Naive thymus-derived CD8-positive, alpha-beta T cell (primary cell): ENCODE results near the gene ARHGAP26. TPM values are rescaled to one million over a fixed set of nuclear protein-coding genes. Genes with fewer than 3 reads are reported as not detected.

Source experiments
- ATAC-seq, 2 donors: fragments of 150-1000 bp; cut with Tn5 transposase in 1 of 2; sonication (Bioruptor Pico), chemical (Tn5 transposase) in 1 of 2; 1 replicate in 1 of 2; 2 replicates in 1 of 2; pipeline ENCODE4 v1.10.0; 2021; ENCODE audit warnings: mild to moderate bottlenecking in 2 of 2, moderate library complexity in 2 of 2
- POLR2A ChIA-PET: fragments of 350-600 bp; sonication (Branson Sonifier 250); formaldehyde crosslinking; loops from one replicate; lab custom pipeline; 2021; ENCODE audit warnings: antibody characterized with exemption; lab: Charles Lee
- DNase-seq, 10 donors: peaks; one replicate each; pipeline versions ENCODE4 v3.0.0 to v3.0.0-alpha.2; 2020 to 2022
- H3K27ac Mint-ChIP-seq, 10 donors: one replicate each; pipeline ENCODE4 v1.8.0; 2020 to 2022; ENCODE audit warnings: mild to moderate bottlenecking in 10 of 10, mixed read lengths in 10 of 10, moderate library complexity in 4 of 10, inconsistent platforms in 1 of 10
- H3K27me3 Mint-ChIP-seq, 5 donors: one replicate each; pipeline ENCODE4 v1.8.0; 2021 to 2022; ENCODE audit warnings: mixed read lengths in 5 of 5
- H3K36me3 Mint-ChIP-seq, 3 donors: one replicate each; pipeline ENCODE4 v1.8.0; 2020 to 2022; ENCODE audit warnings: mixed read lengths in 3 of 3, mild to moderate bottlenecking in 2 of 3, inconsistent platforms in 1 of 3
- H3K4me1 Mint-ChIP-seq, 4 donors: one replicate each; pipeline ENCODE4 v1.8.0; 2021 to 2022; ENCODE audit warnings: mixed read lengths in 4 of 4
- H3K4me3 Mint-ChIP-seq, 10 donors: one replicate each; pipeline ENCODE4 v1.8.0; 2020 to 2022; ENCODE audit warnings: mild to moderate bottlenecking in 10 of 10, mixed read lengths in 10 of 10, moderate library complexity in 6 of 10, inconsistent platforms in 1 of 10
- H3K9me3 Mint-ChIP-seq, 9 donors: one replicate each; pipeline ENCODE4 v1.8.0; 2020 to 2022; ENCODE audit warnings: mixed read lengths in 9 of 9, mild to moderate bottlenecking in 3 of 9, inconsistent platforms in 1 of 9, moderate library complexity in 1 of 9
- polyA plus RNA-seq, 3 donors: library from polyadenylated mRNA; unstranded; fragments of 300-500 nt; fragmentation: Illumina TruSeq; gene quantifications; one replicate each; pipeline ENCODE4 v1.2.3, GENCODE V29; 2021
- total RNA-seq, 8 experiments: library from RNA in 2 of 8; stranded (reverse) in 2 of 8; gene quantifications; one replicate each; pipeline ENCODE4 v1.2.3 and lab custom pipeline; 2021 to 2026

Gene ARHGAP26
- total and polyA plus RNA-seq, 5 experiments from 2014 or later: 9.1 to 30.5 (median 15.7) TPM

GRCh38 chr5:143247134-143247815 is 477.1 kb downstream of the ARHGAP26 start:
- H3K4me3 Mint-ChIP-seq: no peak overlapping the region
- no peaks in the 10 kb centered on the region for H3K4me1 Mint-ChIP-seq
- no peaks in the 10 kb centered on the region for H3K27me3 Mint-ChIP-seq
- POLR2A ChIA-PET: no interaction called here
- H3K36me3 Mint-ChIP-seq: peaks cover 0 to 5% (median 2%) of the 10 kb centered on the region in 3 donors
- H3K27ac Mint-ChIP-seq: peak overlapping the region in 1 of 10 donors; percentile 35
- ATAC-seq (no peak), DNase-seq (no peak)
- H3K9me3 Mint-ChIP-seq: peaks cover 0 to 19% (median 5%) of the 10 kb centered on the region in 9 donors

GRCh38 chr5:143248391-143248790 is 478.2 kb downstream of the ARHGAP26 start:
- H3K27me3 Mint-ChIP-seq: no peaks in the 10 kb centered on the region
- DNase-seq (no peak), ATAC-seq (no peak)
- H3K4me1 Mint-ChIP-seq: peaks cover 0 to 2% (median 0%) of the 10 kb centered on the region in 4 donors
- no peak overlapping the region for H3K4me3 Mint-ChIP-seq
- H3K36me3 Mint-ChIP-seq: peaks cover 0 to 5% (median 2%) of the 10 kb centered on the region in 3 donors
- H3K9me3 Mint-ChIP-seq: peaks cover 0 to 19% (median 5%) of the 10 kb centered on the region in 9 donors
- POLR2A ChIA-PET: no interaction called here
- no peak overlapping the region for H3K27ac Mint-ChIP-seq

- POLR2A ChIA-PET: no interaction called here
- no peak for DNase-seq
- Mint-ChIP-seq H3K9me3 (peaks cover 0 to 19% (median 5%) of the 10 kb centered on the region in 9 donors), H3K36me3 (peaks cover 0 to 5% (median 2%) of the 10 kb centered on the region in 3 donors), H3K27ac (peak overlapping the region in 1 of 10 donors; percentile 4), H3K27me3 (no peaks in the 10 kb centered on the region), H3K4me1 (peaks cover 0 to 2% (median 0%) of the 10 kb centered on the region in 4 donors), H3K4me3 (no peak overlapping the region)
- no peak for ATAC-seq
These were observed 478.8 kb downstream of the ARHGAP26 start for GRCh38 chr5:143248822-143249579.

- DNase-seq: no peak
- Mint-ChIP-seq H3K27ac (no peak overlapping the region), H3K36me3 (peaks cover under 1 to 2% (median 1%) of the 10 kb centered on the region in 3 donors), H3K4me3 (no peak overlapping the region), H3K4me1 (peaks cover 0 to 2% (median 0%) of the 10 kb centered on the region in 4 donors), H3K27me3 (no peaks in the 10 kb centered on the region), H3K9me3 (peaks cover 0 to 11% (median 4%) of the 10 kb centered on the region in 9 donors)
- POLR2A ChIA-PET: interaction anchor here (0.7 kb wide), 1 partner anchor 17 kb away, joined by 3 read pairs; no protein-coding TSS in a partner anchor
- ATAC-seq: no peak
These were observed 479.7 kb downstream of the ARHGAP26 start for GRCh38 chr5:143249851-143250250.

GRCh38 chr5:143251190-143251589 is 481.0 kb downstream of the ARHGAP26 start:
- POLR2A ChIA-PET: no interaction called here

GRCh38 chr5:143251946-143252345 is 481.8 kb downstream of the ARHGAP26 start:
- Mint-ChIP-seq H3K4me3 (no peak overlapping the region), H3K27ac (peak overlapping the region in 1 of 10 donors; percentile 29), H3K4me1 (peaks cover 0 to 2% (median 0%) of the 10 kb centered on the region in 4 donors), H3K9me3 (peaks cover 0 to 2% (median 0%) of the 10 kb centered on the region in 9 donors), H3K36me3 (peaks cover 0 to 4% (median 0%) of the 10 kb centered on the region in 3 donors), H3K27me3 (no peaks in the 10 kb centered on the region)
- DNase-seq: no peak
- ATAC-seq: no peak
- POLR2A ChIA-PET: no interaction called here

More at GRCh38 chr5:143251190-143251589, 481.0 kb downstream of the ARHGAP26 start:
- Mint-ChIP-seq H3K4me3 (no peak overlapping the region), H3K27me3 (no peaks in the 10 kb centered on the region), H3K9me3 (peaks cover 0 to 3% (median 0%) of the 10 kb centered on the region in 9 donors), H3K36me3 (peaks cover 0 to 4% (median 1%) of the 10 kb centered on the region in 3 donors), H3K4me1 (peaks cover 0 to 2% (median 0%) of the 10 kb centered on the region in 4 donors), H3K27ac (no peak overlapping the region)
- DNase-seq: no peak
- no peak for ATAC-seq

- H3K27me3 Mint-ChIP-seq: no peaks in the 10 kb centered on the region
- H3K4me1 Mint-ChIP-seq: peaks cover 0 to 2% (median 0%) of the 10 kb centered on the region in 4 donors
- ATAC-seq: no peak
- no peaks in the 10 kb centered on the region for H3K9me3 Mint-ChIP-seq
- peaks cover 0 to 4% (median 0%) of the 10 kb centered on the region in 3 donors for H3K36me3 Mint-ChIP-seq
- DNase-seq: no peak
- H3K27ac Mint-ChIP-seq: no peak overlapping the region
- no peak overlapping the region for H3K4me3 Mint-ChIP-seq
- POLR2A ChIA-PET: interaction anchor here (0.6 kb wide), 1 partner anchor 42 kb away, joined by 3 read pairs; no protein-coding TSS in a partner anchor
These were observed 484.6 kb downstream of the ARHGAP26 start for GRCh38 chr5:143254819-143255218.

- Mint-ChIP-seq H3K27ac (peak overlapping the region in 1 of 10 donors; percentile 48), H3K27me3 (no peaks in the 10 kb centered on the region), H3K36me3 (peaks cover 0 to 4% (median 3%) of the 10 kb centered on the region in 3 donors), H3K4me3 (no peak overlapping the region), H3K4me1 (no peaks in the 10 kb centered on the region), H3K9me3 (no peaks in the 10 kb centered on the region)
- POLR2A ChIA-PET: interaction anchor here (0.6 kb wide), 1 partner anchor 18 kb away, joined by 3 read pairs; no protein-coding TSS in a partner anchor
- ATAC-seq (no peak), DNase-seq (no peak)
These were observed 488.5 kb downstream of the ARHGAP26 start for GRCh38 chr5:143258559-143259253.

- peaks cover 0 to 4% (median 3%) of the 10 kb centered on the region in 3 donors for H3K36me3 Mint-ChIP-seq
- H3K27me3 Mint-ChIP-seq: no peaks in the 10 kb centered on the region
- no peak overlapping the region for H3K4me3 Mint-ChIP-seq
- no peak overlapping the region for H3K27ac Mint-ChIP-seq
- no peaks in the 10 kb centered on the region for H3K9me3 Mint-ChIP-seq
- H3K4me1 Mint-ChIP-seq: no peaks in the 10 kb centered on the region
- POLR2A ChIA-PET: interaction anchor here (0.6 kb wide), 1 partner anchor 19 kb away, joined by 3 read pairs; no protein-coding TSS in a partner anchor
- ATAC-seq: no peak
- no peak for DNase-seq
These were observed 489.1 kb downstream of the ARHGAP26 start for GRCh38 chr5:143259254-143259605.

- no peak overlapping the region for H3K4me3 Mint-ChIP-seq
- no peak overlapping the region for H3K27ac Mint-ChIP-seq
- ATAC-seq (no peak), DNase-seq (no peak)
- H3K4me1 Mint-ChIP-seq: no peaks in the 10 kb centered on the region
- peaks cover 0 to 12% (median 4%) of the 10 kb centered on the region in 3 donors for H3K36me3 Mint-ChIP-seq
- peaks cover 0 to 15% (median 9%) of the 10 kb centered on the region in 9 donors for H3K9me3 Mint-ChIP-seq
- no peaks in the 10 kb centered on the region for H3K27me3 Mint-ChIP-seq
- POLR2A ChIA-PET: no interaction called here
These were observed 491.7 kb downstream of the ARHGAP26 start for GRCh38 chr5:143261748-143262392.

- ATAC-seq (no peak), DNase-seq (no peak)
- Mint-ChIP-seq H3K27ac (no peak overlapping the region), H3K9me3 (peaks cover 1 to 21% (median 14%) of the 10 kb centered on the region in 9 donors), H3K4me3 (no peak overlapping the region), H3K36me3 (peaks cover under 1 to 15% (median 6%) of the 10 kb centered on the region in 3 donors), H3K4me1 (no peaks in the 10 kb centered on the region), H3K27me3 (no peaks in the 10 kb centered on the region)
- POLR2A ChIA-PET: no interaction called here
These were observed 492.4 kb downstream of the ARHGAP26 start for GRCh38 chr5:143262393-143263174.
